ENCODE data around the gene NAT10.

Gene NAT10

GRCh38 chr11:34111722-34112270 is 6.4 kb downstream of the NAT10 start:
- DNase-seq, result no peak

GRCh38 chr11:34114014-34114413 is 8.6 kb downstream of the NAT10 start:
- no peak for DNase-seq

GRCh38 chr11:34114471-34114870 is 9.0 kb downstream of the NAT10 start:
- DNase-seq, result no peak

- DNase-seq, result no peak
Observed at GRCh38 chr11:34120651-34121050, 15.2 kb downstream of the NAT10 start.

- DNase-seq, result no peak
Observed at GRCh38 chr11:34124885-34125668, 19.6 kb downstream of the NAT10 start.

- no peak for DNase-seq
Observed at GRCh38 chr11:34126959-34127848, 21.8 kb downstream of the NAT10 start.

GRCh38 chr11:34128824-34129223 is 23.4 kb downstream of the NAT10 start:
- DNase-seq, result no peak

GRCh38 chr11:34132261-34132965 is 27.0 kb downstream of the NAT10 start:
- DNase-seq, result no peak

GRCh38 chr11:34134765-34135164 is 29.3 kb downstream of the NAT10 start:
- no peak for DNase-seq

GRCh38 chr11:34135439-34135838 is 30.0 kb downstream of the NAT10 start:
- no peak for DNase-seq

GRCh38 chr11:34136420-34136819 is 31.0 kb downstream of the NAT10 start:
- DNase-seq, result no peak

GRCh38 chr11:34139346-34139745 is 33.9 kb downstream of the NAT10 start:
- no peak for DNase-seq

- no peak for DNase-seq
Observed at GRCh38 chr11:34140149-34140548, 34.7 kb downstream of the NAT10 start.

GRCh38 chr11:34143048-34143447 is 37.6 kb downstream of the NAT10 start:
- DNase-seq, result no peak

GRCh38 chr11:34145073-34145472 is 39.6 kb downstream of the NAT10 start:
- no peak for DNase-seq

GRCh38 chr11:34145847-34146381 is 40.5 kb downstream of the NAT10 start:
- DNase-seq, result no peak

- no peak for DNase-seq
Observed at GRCh38 chr11:34146411-34146810, 41.0 kb downstream of the NAT10 start.

GRCh38 chr11:34146866-34147265 is 41.4 kb downstream of the NAT10 start:
- DNase-seq, result no peak

- no peak for DNase-seq
Observed at GRCh38 chr11:34147581-34147980, 42.2 kb downstream of the NAT10 start.

- DNase-seq, result no peak
Observed at GRCh38 chr11:34148504-34149165, 43.2 kb downstream of the NAT10 start.

GRCh38 chr11:34149274-34149673 is 43.8 kb downstream of the NAT10 start:
- no peak for DNase-seq

- DNase-seq, result no peak
Observed at GRCh38 chr11:34149786-34150185, 44.4 kb downstream of the NAT10 start.
